RCC 7860 (cell line): ENCODE measurements around the gene DLX5.

ENCODE experiments used
- DNase-seq: peaks from one replicate; pipeline ENCODE4 v3.0.0-alpha.2; 2015; ENCODE audit warnings: low spot score
- FAIRE-seq: peaks from 2 replicates; lab custom pipeline; 2012; peaks lifted over from hg19 to GRCh38; lab: Jason Lieb, UNC

Gene DLX5

DNA sequence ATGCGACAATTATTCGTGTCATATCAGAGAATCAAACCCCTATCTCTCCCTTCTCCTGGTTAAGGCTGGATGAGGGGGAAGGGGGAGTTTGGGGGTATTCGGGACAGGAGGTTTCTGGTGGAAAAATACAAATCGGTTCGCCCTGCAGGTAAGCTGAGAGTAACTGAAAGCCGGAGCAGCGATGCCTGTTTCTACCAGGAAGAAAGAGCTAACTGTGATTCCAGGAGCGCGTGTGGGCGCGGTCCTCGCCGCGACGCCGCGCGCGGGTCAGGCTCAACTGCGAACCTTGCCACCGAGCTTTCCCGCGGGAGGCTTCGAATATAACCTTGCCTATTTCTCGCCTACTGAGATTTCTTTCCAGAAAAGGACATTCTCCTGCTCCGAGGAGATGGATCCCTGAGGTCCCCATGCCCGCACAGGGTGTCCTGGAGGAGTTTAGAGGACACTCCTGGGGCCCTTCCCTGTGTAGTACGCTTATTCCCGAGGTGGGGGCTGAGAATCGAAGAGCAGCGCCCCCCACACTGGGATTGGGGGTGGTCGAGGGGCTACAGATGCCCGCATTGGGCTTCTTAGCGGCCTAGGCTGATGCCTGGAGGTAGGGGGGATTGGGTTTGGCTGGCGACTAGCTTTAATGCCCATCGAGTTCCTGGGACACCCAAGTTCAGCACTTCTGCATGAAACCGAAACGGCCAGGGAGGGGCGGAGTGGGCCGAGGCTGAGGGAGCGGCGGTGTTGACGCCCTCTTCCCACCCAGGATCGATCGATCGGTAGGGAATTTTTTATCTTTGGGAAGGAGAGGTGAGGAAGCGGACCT is 32.2 kb downstream of the DLX5 start:
- FAIRE-seq (no peak), DNase-seq (no peak)

DNA sequence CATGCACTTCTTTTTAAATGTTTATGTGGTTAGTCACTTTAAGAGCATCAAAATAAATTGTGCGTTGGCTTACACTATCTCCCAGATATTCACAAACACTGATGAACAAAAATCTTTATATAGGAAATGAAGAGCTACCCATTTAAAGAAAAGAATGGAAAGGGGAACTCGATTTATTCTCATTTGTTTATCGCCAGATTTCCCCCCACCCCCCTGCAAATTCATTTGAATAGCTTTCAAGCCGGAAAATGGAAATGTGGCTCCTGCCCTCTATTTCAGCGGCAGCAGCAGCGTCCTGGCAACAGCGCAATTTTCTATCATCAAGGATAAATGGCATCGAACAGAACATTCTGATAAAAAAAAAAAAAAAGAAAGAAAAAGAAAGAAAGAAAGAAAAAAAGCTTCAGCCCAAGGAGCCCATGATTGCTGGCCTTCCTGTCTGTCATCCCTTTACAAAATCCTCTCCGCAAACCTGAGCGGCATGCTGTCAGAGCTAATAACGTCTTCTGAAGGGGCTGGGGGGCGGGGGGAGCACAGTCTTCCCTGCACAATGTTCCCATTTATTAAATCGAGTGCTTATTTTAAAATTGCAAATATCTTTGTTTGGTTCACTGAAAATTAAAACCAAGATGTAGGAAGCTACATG is 33.0 kb downstream of the DLX5 start:
- no peak for DNase-seq
- FAIRE-seq = no peak

DNA sequence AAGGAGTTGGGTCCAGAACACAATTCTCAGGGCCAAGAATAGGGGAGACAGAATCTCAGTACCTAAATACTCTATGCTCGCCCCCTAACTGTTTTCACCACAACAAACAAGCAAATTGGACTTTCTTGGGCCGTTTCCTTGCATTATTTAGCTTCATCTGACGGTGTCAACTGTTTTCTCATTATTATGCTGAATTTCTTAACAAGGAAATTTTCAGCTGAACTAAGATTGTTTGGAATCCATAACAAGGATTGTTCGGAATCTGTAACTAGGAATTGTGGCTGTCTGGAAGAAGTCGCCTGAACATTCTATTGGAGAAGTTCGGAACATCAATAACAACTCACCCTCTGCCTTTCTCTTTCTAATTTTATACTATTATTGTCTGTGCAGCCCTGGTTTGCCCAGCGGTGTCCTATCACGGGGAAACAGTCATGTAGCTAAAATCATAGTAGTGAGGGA is 34.7 kb downstream of the DLX5 start:
- no peak for DNase-seq
- no peak for FAIRE-seq

DNA sequence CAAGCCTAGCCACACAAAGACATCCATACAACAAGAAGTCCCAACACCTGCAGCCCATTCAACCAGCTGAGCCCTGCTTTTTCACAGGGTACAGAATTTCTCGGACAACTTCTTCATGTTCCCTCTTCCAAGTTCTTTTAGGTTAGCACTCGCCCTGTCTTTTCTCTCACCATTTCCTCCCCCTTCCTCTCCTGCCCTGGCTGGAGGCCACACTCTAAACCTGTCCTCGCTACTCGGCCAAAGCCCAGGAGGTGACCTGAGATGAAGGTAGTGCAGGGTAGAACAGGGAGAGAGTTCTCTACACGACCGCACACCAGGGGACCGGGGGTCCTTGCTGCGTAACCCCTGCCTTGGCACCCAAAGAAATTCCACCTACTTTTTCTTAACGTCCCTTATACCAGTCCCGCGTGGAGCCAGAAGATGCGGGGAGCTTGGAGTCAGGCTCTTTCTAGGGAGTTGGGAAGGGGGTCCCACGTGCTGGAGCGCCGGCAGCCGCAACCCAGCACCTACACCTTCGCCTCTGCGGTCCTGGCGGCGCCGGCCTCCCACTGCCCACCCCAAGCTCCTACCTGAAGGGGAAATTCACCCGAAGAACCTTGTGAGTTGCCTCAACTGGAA is 35.3 kb downstream of the DLX5 start:
- FAIRE-seq = no peak
- no peak for DNase-seq

DNA sequence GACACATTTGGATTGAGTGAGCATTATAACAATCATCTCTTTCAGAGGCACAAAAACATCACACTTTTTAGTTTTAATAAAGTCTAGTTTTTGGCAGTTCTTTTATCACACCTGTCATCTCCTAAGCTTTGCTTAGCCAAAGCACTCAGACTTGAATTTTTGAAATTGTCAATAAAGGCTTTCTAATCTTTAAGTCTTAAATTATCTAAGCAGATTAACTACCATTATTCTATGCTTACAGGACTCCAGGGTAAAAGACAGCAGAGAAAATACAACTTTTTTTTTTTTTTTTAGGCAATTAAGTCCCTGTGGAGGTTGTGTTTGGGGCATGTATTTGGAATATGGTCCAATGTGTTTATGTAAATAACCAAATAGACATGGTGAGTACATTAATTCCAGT is 36.9 kb downstream of the DLX5 start:
- DNase-seq = no peak
- FAIRE-seq = no peak

DNA sequence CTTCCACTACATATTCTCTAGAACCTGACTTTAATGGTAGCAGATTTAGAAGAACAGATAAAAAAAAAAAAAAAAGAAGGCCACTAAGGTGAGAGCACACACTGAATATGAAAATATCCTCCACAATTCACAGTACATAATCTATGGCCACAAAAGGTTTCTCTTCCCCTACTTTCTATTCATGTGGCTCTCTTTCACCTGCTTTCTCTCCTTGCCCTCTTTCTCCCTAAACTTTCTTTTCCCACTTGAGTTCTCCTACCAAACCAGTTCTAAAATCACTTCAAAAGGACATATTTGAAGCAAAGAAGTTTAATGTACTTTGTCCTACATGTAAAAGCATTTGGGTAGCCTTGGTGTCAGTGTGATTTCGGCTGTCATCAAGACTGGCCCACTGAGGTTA is 37.7 kb downstream of the DLX5 start:
- DNase-seq = no peak
- FAIRE-seq = no peak

DNA sequence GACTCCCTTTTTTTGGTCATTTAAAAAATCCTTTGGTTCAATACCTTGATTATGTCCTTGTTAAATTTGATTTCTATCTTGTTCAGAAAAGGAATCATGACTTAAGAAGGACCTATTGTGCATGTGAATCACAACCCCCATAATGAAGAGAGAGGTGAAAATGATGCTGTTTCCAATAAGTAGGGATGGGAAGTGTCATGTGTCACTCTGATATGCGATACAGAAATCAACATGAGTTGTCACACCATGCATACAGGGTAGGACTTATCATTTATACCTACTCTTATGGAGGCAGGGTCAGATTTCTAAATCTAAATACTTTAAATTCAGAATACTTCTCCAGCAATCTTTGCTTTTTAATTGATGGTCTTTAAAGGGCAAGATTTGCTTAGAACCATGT is 38.6 kb downstream of the DLX5 start:
- FAIRE-seq (no peak), DNase-seq (no peak)

DNA sequence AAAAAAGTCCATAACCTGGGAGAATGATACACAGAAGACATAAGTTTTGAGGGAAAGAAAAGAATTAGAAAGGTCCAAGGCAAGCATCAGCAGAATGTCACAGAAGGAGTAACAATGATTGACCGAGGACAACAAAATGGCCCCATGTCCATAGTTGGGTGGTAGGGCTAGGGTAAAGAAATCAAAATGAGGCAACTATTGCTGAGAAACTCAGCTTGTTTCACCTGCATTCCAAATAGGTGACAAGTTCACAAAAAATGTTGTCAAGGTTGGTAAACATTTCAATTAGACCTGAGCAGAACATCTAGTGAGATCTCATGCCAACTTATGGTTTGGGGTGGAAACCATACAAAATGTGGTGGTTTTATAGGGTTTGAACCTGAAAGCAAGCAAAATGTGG is 42.0 kb downstream of the DLX5 start:
- FAIRE-seq = no peak

DNA sequence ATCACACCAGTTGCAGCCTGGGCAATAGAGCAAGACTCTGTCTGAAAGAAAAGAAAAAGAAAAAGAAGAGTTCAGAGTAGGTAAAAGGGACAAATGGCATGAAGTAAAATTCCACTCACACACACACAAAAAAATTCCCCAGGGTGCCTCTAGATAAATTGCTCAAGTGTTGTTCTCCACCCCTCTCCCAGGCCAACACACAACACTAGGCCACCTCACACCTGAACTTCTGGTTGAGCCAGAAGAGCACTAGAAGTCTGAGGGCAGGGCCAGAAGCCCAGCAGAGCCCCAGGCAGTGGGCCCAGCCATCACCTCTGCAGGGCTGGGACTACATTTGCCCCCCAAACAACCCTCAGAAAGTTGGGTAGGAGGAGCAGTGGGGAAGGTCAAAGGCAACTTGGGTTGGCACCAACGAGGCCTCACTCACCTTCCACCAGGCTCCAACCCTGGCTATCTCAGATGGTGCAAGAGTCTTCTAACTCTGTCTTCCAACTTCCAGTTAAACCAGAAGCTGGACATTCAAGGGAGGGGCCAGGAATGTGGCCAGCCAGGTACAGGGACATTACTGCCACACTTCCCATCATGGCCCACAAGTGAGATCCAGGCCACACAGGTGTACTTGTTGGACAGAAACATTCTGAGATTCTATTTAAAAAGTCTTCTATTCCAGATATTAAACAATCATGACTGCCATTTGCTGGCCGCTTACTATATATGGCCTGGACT is 44.9 kb downstream of the DLX5 start:
- FAIRE-seq (no peak), DNase-seq (no peak)

More for the DNA sequence above, 42.0 kb downstream of the DLX5 start:
- DNase-seq = no peak

DNA sequence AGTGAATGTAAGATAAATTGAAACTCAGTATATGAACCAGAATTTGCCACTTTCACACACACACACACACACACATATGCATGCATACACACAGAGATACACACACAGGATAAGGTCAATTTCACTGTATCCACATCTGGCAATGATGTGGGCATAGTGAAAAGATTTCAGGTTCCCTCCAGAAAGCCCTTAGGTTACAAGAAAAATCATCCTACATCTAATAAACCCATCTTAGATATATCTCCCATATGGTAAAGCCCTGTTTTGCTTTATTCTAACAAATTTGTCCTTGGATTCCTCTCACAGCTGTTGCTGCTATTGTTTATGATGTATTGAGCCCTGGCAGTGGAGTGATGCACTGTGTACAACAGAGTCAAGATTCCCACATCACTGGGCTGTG is 47.2 kb downstream of the DLX5 start:
- DNase-seq (no peak), FAIRE-seq (no peak)

DNA sequence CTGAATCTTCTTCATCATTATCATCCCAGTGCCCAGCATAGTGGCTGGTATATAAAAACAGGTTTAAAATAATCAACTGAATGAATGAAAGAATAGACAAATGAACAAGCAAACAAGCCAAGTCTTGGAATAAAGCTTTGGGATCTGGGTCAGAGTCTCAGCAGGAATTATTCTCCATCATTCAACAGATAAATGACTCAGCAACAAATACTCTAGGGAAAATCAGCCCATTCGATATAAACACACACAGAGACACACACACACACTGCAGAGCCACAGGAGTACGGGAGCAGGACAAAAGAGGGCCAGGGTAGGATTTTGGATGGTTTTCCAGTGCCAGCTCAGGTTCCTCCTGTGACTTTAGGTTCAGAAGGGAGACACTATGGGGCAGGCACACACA is 48.5 kb downstream of the DLX5 start:
- FAIRE-seq = no peak

DNA sequence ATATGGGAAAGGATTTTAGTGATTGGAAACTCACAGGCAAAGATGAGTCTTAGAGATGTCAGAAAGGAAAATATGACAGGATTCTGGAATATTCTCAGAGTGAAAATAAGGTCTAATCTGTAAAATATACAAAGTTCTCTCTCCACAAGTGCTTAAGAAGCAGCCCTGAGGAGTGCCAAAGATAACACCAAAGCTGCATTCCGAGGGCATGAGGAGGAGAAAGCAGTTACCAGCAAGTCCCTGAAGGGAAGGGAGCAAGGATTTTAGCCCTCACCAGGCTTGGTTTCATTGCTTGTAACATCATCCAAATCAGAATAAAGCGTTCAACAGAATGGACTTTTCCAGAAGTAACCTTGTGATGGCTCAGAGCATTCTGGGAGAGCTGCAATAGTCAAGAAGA is 50.6 kb downstream of the DLX5 start:
- DNase-seq (no peak), FAIRE-seq (no peak)

More for the DNA sequence above, 48.5 kb downstream of the DLX5 start:
- DNase-seq = no peak

DNA sequence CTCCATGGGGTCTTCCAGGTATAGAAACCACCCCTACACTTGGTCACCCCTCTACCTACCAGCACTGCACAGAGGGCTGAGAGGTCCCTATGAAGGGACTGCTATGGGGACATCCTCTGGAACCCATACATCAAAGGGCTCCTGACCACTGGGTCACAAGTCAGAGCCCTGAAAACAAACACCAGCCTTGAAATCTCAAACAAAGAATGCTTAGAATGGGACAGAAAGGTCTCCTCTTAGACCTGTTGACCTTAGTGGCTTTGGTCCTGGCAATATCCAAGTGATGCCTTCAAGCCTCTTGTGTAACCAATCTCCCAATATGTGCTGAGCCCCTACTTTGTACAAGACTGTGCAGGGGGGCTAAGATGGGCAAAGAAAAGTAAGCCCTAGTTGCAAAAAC is 53.9 kb downstream of the DLX5 start:
- no peak for DNase-seq
- no peak for FAIRE-seq
